Measurements from ENCODE around the gene PLS3. TPM values are rescaled to one million over a fixed set of nuclear protein-coding genes. Genes with fewer than 3 reads are reported as not detected.

Gene PLS3
- total RNA-seq, 1 experiment from 2014 or later, result 96.7 TPM

GRCh38 chrX:115584696-115585095 is 23.7 kb downstream of the PLS3 start:
- peaks cover 7% of the 10 kb centered on the region for H3K36me3 Mint-ChIP-seq
- H3K27ac Mint-ChIP-seq, result peak overlapping the region; percentile 57; the same call in 1 of the 2 replicates
- ChIA-PET CTCF (no interaction called here), POLR2A (no interaction called here)
- ATAC-seq, result no peak
- no peaks in the 10 kb centered on the region for H3K9me3 Mint-ChIP-seq
- no peak overlapping the region for H3K4me3 Mint-ChIP-seq
- H3K27me3 Mint-ChIP-seq (ENCODE audit: low read depth), result no peaks in the 10 kb centered on the region
- DNase-seq (ENCODE audit: low spot score), result no peak
- peaks cover 38% of the 10 kb centered on the region for H3K4me1 Mint-ChIP-seq
- TF ChIP-seq ZNF219 (CRISPR knock-in tag; IDR thresholded peaks at IDR 0.05; ENCODE audit: borderline replicate concordance) (no peak), OVOL2 (CRISPR knock-in tag; IDR thresholded peaks at IDR 0.05; ENCODE audit: borderline replicate concordance) (no peak), ZNF423 (CRISPR knock-in tag; IDR thresholded peaks at IDR 0.05) (no peak), PRRX2 (CRISPR knock-in tag; IDR thresholded peaks at IDR 0.05) (no peak), ZBTB43 (CRISPR knock-in tag; IDR thresholded peaks at IDR 0.05) (no peak), JUN (CRISPR knock-in tag; IDR thresholded peaks at IDR 0.05) (no peak), ZNF512 (CRISPR knock-in tag; IDR thresholded peaks at IDR 0.05; ENCODE audit: borderline replicate concordance) (no peak)
- TF ChIP-seq, protein P1, sequence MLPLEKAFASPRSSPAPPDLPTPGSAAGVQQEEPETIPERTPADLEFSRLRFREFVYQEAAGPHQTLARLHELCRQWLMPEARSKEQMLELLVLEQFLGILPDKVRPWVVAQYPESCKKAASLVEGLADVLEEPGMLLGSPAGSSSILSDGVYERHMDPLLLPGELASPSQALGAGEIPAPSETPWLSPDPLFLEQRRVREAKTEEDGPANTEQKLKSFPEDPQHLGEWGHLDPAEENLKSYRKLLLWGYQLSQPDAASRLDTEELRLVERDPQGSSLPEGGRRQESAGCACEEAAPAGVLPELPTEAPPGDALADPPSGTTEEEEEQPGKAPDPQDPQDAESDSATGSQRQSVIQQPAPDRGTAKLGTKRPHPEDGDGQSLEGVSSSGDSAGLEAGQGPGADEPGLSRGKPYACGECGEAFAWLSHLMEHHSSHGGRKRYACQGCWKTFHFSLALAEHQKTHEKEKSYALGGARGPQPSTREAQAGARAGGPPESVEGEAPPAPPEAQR (CRISPR knock-in tag; IDR thresholded peaks at IDR 0.05), result no peak
- TF ChIP-seq, protein P2, sequence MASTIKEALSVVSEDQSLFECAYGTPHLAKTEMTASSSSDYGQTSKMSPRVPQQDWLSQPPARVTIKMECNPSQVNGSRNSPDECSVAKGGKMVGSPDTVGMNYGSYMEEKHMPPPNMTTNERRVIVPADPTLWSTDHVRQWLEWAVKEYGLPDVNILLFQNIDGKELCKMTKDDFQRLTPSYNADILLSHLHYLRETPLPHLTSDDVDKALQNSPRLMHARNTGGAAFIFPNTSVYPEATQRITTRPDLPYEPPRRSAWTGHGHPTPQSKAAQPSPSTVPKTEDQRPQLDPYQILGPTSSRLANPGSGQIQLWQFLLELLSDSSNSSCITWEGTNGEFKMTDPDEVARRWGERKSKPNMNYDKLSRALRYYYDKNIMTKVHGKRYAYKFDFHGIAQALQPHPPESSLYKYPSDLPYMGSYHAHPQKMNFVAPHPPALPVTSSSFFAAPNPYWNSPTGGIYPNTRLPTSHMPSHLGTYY (CRISPR knock-in tag; IDR thresholded peaks at IDR 0.05), result no peak
- TF ChIP-seq, protein P3, sequence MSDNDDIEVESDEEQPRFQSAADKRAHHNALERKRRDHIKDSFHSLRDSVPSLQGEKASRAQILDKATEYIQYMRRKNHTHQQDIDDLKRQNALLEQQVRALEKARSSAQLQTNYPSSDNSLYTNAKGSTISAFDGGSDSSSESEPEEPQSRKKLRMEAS (CRISPR knock-in tag; IDR thresholded peaks at IDR 0.05), result no peak

DNA sequence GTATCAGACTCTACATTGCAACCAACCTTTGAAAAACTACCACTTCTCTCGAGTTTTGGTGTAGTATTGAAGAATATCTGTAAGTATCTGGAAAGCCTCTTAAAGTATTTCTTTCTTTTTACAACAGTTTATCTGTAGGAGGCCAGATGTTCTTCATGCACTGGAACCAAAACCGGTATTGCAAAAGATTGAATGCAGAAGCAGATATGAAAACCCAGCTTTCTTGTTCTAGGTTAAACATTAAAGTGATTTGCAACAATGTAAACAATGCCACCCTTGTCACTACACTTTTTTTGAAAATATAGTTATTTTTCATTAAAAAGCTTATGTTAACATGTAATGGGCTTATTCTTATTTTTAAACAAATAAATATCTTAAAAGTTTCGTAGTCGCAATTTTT is 27.2 kb downstream of the PLS3 start:
- ATAC-seq (no peak), DNase-seq (ENCODE audit: low spot score) (no peak)
- H3K4me1 Mint-ChIP-seq, result peaks cover 40% of the 10 kb centered on the region
- no peak overlapping the region for H3K4me3 Mint-ChIP-seq
- CTCF ChIA-PET, result no interaction called here
- POLR2A ChIA-PET, result interaction anchor here (1.7 kb wide), 1 partner anchor 27 kb away, joined by 6 read pairs; the partner anchor contains the start of gene PLS3
- no peak overlapping the region for H3K27ac Mint-ChIP-seq
- no peaks in the 10 kb centered on the region for H3K9me3 Mint-ChIP-seq
- TF ChIP-seq NR3C1 (CRISPR knock-in tag; conservative IDR thresholded peaks at IDR 0.05; ENCODE audit: low read depth) (no peak), ZMAT4 (CRISPR knock-in tag; IDR thresholded peaks at IDR 0.05) (no peak), ZNF281 (CRISPR knock-in tag; IDR thresholded peaks at IDR 0.05) (no peak), ZNF317 (CRISPR knock-in tag; IDR thresholded peaks at IDR 0.05; ENCODE audit: borderline replicate concordance, low read depth) (no peak), ZNF219 (CRISPR knock-in tag; IDR thresholded peaks at IDR 0.05; ENCODE audit: borderline replicate concordance) (no peak), ZNF232 (CRISPR knock-in tag; IDR thresholded peaks at IDR 0.05) (no peak), ATF2 (CRISPR knock-in tag; IDR thresholded peaks at IDR 0.05; ENCODE audit: borderline replicate concordance, low read depth) (no peak), SMAD4 (CRISPR knock-in tag; IDR thresholded peaks at IDR 0.05) (no peak)
- TF ChIP-seq, protein P4, sequence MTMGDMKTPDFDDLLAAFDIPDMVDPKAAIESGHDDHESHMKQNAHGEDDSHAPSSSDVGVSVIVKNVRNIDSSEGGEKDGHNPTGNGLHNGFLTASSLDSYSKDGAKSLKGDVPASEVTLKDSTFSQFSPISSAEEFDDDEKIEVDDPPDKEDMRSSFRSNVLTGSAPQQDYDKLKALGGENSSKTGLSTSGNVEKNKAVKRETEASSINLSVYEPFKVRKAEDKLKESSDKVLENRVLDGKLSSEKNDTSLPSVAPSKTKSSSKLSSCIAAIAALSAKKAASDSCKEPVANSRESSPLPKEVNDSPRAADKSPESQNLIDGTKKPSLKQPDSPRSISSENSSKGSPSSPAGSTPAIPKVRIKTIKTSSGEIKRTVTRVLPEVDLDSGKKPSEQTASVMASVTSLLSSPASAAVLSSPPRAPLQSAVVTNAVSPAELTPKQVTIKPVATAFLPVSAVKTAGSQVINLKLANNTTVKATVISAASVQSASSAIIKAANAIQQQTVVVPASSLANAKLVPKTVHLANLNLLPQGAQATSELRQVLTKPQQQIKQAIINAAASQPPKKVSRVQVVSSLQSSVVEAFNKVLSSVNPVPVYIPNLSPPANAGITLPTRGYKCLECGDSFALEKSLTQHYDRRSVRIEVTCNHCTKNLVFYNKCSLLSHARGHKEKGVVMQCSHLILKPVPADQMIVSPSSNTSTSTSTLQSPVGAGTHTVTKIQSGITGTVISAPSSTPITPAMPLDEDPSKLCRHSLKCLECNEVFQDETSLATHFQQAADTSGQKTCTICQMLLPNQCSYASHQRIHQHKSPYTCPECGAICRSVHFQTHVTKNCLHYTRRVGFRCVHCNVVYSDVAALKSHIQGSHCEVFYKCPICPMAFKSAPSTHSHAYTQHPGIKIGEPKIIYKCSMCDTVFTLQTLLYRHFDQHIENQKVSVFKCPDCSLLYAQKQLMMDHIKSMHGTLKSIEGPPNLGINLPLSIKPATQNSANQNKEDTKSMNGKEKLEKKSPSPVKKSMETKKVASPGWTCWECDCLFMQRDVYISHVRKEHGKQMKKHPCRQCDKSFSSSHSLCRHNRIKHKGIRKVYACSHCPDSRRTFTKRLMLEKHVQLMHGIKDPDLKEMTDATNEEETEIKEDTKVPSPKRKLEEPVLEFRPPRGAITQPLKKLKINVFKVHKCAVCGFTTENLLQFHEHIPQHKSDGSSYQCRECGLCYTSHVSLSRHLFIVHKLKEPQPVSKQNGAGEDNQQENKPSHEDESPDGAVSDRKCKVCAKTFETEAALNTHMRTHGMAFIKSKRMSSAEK (CRISPR knock-in tag; IDR thresholded peaks at IDR 0.05; ENCODE audit: borderline replicate concordance), result no peak
- no peaks in the 10 kb centered on the region for H3K36me3 Mint-ChIP-seq
- H3K27me3 Mint-ChIP-seq (ENCODE audit: low read depth), result no peaks in the 10 kb centered on the region

All from WTC11 (cell line).